NCI-H187 treated with DMSO at 0.1 percent for 48 hours (cell line): ENCODE results near the gene EIF2A.
"Not testable (repeated sequence)": the region's sequence is repeated elsewhere in the genome, so short reads cannot be mapped to it uniquely, and the experiment has no call there.

Experiments
- DNase-seq: peaks from one replicate; lab custom pipeline; 2025; lab: John Stamatoyannopoulos, UW

EIF2A gene

DNA sequence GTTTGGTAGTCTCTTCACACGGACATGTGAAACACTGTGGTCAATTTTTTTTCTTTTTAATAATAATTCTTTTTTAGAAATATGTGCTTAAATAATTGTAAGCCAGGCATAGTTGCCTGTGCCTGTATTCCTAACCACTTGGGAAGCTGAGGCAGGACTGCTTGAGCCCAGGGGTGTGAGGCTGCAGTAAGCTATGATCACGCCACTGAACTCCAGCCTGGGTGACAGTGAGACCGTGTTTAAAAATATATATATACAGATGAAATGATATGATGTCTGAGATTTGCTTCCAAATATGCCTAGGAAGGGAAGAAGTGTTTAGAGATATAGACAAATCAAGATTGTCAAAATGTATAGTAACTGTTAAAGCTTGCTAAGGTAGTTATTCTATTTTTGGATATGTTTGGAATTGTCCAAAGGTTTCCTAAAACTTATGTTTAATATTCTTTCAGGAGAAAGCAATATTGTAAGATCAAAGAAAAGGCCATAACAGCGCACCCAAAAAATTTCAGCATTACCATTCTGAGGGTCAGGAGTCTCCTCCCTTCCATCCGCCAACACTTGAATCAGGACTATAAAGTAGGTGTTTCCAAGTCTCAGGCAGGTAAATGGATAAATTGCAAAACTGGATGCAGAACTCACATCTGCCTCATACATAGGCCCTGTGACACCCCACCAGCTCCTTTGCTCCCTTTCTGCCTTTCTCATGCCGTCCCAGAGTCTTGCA, 56.0 kb downstream of the EIF2A start:
- DNase-seq: no peak

DNA sequence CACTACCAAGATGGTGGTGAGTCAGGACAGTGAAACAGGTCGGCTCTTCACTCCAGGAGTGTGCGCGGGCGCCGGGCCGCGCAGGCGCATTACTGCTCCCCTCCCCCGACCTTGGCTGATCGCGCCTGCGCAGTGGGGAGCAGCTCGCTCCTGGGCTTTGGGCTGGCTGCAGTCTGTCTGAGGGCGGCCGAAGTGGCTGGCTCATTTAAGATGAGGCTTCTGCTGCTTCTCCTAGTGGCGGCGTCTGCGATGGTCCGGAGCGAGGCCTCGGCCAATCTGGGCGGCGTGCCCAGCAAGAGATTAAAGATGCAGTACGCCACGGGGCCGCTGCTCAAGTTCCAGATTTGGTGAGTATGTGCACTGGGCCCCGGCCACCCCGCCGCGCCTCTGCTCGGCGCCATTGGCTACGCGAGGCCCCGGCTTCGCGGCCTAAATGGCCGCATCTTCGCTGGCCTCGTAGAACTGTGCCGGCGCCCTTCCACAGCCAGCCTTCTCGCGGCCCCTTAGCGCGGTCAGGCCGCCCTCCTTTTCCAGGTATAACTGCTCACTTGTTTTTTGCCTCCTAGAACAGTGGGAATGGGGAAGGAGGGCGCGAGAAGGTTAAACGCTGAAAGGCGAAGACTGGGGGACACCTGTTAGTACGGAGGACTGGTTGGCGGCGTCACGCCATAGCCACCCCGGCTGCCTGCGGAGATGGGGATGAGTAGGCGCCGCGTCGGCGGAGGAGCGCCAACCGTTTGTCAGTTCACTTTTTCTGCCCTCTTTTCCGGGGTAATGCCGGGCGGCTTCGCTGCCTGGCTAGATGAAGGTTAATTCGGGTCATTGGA, 56.8 kb downstream of the EIF2A start, which contains the start of gene SELENOT:
Gene SELENOT (plus strand): TSS at position 169 of the 827 bp plus-strand sequence. CDS start 42 bp downstream, at position 211.
- peak; percentile 58 for DNase-seq

DNA sequence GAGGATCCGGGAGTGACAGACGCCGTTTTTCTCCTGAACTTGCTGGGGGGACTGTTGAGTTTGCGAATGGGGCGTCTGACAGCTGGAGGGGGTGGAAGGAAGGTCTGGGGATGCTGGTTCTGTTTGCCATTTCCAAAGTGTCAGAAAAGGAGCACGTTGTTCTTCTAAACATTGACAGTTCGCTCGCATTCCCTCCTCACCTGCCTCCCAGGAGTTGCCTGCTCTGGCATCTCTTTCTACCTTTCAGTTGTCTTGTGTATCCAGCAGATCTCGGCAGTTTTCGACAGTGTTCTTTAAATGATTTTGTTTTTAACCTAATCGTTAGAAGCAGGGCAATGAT, 57.4 kb downstream of the EIF2A start:
- no peak for DNase-seq

DNA sequence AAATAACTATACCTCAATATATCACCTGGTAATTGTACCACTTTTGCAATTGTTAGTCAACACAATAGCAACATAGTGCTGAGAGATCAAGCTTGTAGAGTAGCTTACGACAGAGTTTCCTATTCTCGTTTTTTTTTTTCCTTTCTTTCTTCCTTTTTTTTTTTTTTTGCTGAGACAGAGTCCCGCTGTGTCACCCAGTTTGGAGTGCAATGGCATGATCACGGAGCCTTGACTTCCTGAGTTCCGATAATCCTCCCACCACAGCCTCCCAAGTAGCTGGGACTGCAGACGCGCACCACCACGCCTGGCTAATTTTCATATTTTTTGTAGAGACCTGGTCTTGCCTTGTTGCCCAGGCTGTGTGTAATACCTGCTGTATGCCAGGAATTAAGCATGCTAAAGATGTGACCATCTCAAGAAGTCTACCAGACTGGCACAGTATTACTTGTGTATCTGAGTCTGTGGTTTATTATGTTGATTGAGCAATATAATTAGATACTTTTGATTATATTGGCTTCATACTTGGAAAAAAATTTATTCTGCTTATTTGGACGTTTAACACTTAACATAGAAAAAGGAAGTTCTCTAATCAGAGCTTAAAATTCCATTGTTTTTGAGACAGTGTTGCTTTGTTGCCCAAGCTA, 59.5 kb downstream of the EIF2A start:
- DNase-seq: no peak

DNA sequence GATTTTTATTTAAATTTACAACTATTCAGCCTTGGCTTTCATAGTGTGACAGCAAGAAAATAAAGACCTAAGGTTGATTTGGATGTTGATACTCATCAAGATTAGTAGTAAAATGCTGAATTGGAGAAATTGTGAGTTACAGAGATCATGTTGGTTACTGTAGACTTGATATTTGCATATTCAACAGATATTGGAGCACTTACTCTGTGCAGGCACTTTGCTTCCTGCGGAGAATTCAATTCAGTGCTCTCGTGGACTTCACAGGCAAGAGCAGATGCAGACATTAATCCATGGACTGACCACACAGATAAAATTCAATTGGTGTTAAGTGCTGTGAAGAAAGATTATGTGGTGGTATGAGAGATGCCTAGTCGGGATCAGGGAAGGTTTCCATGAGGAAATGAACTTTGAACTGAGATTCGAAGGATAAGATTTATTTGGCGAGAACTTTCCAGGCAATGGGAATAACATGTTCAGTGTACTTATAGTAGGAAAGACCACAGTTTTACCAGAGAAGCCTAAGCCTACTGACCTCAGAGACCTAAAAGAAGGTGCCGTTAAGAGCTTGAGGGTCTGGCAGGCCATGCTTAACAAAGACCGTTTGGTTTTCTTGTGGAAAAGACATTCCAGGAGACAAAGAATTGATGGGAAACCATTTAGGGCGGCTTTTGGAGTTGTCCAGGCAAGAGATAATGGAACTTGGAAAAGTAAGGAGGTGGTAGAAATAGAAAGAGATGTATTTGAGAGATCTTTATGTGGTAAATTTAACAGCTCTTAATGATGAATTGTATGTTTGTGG, 60.9 kb downstream of the EIF2A start:
- DNase-seq: no peak

DNA sequence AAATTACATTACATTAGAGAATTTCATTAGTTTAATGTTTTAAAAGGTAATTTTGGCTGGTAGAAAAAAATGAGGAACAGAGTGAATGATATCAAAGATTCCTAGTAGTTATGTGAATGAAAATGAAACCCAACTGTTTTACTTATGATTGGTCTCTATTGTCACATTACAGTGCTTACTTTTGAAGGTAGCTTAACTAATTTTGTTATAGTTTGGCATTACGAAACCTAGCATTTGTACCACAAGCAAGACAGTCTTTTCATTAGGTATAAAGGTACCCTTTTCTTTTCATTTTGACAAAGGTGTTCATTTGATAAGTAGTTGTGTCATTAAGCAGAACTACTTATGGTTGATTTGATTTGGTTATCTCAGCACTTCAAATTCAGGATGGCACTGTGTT, 63.4 kb downstream of the EIF2A start:
- no peak for DNase-seq

DNA sequence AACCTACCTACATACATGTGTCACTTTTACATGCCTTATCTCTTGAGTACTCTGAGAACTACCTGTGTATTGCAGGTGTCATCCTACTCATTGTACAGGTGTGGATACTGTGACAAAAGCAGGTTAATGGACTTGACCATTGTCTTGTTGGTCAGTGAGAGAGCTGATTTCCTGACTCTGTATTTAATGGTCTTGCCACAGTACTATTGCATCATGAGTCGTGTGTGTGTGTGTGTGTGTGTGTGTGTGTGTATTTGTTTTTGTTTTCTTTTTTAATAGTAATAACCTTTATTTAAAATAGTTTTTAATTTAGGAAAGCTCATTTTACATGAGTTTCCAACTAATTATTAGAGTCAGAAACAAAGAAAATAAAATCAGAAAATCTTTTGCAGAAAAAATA, 64.2 kb downstream of the EIF2A start:
- no peak for DNase-seq

DNA sequence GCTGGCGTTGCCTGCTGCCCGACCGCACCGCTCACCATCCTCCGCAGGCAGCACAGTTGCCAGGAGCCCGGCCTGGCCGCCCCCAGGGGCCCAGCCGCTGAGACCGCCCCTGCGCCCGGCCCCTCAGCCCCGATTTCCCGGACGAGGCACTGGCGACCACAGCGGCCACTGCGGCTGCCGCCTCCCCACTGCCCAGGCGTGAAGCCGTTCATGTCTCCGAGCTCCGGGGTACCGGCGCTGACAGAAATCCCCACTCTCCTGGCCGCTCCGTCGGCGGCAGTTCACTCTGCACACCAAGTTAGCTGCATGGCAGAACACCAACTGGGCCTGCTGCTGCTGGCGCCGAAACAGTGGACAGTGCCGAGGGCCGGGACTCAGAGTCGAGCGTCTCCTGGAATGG, 65.1 kb downstream of the EIF2A start:
- no peak for DNase-seq

DNA sequence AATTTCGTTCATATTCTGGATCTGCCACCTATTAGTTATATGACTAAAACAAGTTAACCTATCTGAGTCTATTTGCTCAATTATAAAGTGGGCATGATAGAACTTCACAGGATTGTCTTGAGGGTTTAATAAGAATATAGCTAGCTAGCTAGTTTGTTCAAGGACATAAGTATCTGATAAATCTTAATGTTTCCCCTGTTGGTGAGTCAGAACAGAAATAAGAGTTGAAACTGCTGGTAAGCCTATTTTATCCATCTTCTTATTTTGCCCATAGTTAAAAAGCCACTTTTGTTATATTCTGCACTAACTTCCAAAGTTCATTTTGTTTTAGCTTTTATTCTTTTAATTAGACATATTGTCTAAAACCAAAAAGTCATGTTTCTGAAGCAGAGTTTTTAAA, 65.9 kb downstream of the EIF2A start:
- DNase-seq: no peak

DNA sequence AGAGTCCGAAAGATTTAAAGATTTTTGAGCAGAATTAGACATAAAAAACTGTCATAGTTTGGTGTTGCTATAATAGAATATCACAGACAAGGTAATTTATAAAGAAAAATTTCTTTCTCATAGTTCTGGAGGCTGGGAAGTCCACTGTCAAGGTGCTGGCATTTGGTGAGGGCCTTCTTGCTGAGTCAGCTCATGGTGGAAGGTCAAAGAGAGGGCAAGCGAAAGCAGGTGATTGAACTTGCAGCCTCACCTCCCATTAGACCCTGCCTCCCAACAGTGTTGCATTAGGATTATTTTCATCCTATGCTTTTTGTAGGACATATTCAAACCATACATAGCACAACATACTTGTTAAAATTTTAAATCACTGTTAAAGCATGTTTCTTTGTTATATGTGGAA, 66.4 kb downstream of the EIF2A start:
- DNase-seq: no peak

DNA sequence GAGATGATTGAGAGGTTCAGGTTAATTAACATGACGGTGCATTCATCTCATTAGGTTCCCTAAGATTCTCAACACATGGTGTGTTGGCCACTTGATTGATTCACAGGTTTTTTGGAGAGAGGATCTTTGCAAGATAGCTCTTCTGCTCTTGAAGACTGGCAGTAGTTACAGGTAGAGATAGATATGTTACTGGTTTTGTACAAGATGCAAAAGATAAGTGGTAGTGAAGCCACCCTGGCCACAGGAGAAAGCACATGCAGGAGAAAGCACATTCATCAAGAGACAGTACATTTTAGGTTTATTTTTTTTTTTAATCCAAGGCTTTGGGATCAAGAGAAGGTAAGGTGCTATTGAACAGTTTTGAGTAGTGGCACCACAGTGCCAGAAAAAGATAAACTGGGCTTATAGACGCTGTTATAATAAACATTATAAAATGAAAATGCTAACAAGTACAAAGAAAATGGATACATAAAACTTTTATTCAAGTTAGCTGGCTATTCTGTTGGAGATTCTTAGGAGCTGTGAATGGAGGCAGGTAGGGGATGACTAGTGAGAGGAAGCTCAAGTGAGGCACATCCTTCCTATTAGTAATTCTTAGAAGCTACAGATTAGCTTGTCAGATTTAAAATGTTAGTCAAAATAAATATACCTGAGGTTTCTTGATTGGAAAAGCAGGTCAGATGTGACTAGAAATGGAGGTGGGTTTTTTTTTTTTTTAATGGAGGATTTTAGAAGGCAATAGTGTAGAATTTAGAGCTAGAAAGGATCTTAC, 67.3 kb downstream of the EIF2A start:
- DNase-seq: no peak

DNA sequence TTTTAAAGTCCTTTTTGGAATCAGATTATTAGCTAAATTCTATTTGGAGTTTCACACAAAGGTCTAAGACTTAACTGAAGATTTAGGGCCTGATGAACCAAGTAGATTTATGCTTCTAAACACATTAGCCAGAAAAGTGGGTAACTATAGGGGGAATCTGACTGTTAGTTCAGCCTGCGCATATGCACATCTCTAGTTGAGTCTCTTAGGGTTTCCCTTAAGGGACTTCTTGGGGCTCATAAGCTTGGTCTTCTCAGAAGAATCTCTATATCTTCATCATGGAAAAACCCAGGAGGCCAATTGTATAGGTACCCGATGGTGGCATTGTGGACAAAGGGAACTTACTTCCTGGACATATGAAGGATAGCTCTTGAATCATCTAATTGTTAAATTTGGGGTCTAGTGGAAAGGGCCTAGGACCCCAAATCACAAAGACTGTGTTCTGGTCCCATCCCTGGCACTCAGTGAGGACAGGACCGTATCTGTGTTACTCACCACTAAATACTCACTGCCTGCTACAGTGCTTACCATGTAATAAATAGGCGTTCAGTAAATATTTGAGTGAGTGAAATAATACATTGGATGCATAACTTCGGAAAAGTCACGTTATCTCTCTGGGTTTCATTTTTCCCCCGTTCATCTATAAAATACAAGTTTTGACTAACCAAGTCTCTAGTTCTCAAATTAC, 73.6 kb downstream of the EIF2A start:
- DNase-seq: no peak

DNA sequence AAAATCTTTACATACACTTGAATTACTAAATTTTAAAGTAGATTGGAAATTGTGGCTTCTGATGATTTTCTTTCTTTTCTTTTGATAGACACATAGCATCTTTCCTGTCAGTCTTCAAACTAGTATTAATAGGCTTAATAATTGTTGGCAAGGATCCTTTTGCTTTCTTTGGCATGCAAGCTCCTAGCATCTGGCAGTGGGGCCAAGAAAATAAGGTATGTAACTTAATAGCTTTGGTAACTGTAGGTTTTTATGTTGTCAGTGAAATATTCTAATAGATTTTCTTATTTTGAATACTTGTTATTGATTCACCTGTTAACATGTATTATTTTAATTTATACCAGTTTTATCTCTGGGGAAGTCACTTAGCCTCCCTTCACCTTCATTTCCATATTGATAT, 76.4 kb downstream of the EIF2A start:
- not testable (repeated sequence) for DNase-seq

DNA sequence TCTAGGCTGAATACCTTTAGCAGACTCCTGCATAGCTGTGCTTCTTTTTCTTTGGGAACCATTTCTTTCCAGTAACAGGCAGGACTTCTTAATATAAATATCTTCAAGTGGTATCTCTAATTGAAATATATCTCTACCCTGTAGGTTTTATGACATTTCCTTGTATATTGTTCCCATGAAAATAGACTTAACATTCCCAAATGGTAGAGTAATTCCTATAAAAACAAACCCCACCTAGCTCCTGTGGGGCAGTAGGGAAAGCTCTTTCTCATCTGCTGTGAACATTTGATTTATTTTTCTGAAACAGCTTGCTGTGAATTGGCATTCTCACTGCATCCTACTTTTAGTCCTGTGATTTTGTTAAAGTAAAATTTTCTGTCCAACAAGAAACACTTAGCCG, 77.4 kb downstream of the EIF2A start:
- no peak for DNase-seq

DNA sequence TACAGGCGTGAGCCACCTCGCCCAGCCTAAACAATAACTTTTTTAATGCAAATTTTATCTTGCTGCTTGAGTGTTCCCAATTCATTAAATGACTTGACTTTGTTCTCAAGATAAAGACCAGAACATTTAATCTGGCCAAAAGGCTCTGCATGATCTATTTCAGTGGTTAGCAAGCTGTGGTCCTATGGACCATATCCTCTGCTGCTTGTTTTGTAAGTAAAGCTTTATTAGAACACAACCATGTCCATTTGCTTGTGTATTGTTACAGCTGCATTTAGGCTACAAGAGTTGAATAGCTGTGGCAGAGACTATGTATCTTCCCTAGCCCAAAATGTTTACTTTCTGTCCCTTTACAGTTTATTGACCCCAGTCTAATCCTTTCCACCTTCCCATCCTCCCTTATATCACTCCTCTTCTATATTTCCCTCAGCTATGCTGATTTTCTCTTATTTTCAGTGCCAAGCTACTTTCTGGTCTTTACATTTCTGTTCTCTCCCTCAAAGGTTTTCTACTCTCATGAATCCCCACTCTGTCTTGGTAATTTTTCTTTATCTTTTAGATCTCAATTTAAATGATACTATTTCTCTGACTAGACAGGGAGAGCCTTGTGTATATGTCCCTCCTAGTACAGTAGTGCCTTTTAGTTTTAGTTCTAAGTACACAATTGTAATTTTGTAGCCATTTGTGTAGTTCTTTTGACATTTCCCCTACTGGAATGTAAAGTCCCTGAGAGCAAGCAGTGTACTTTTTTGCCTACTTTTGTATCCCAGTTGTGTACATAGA, 79.8 kb downstream of the EIF2A start:
- DNase-seq: no peak

DNA sequence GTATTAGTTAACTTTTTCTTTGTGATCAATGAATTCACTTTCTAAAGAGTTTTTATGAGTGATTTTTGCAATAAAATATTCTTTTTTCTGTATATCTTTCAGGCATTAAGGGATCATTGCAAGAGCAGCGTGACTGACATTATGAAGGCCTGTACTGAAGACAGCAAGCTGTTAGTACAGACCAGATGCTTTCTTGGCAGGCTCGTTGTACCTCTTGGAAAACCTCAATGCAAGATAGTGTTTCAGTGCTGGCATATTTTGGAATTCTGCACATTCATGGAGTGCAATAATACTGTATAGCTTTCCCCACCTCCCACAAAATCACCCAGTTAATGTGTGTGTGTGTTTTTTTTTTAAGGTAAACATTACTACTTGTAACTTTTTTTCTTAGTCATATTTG, 81.0 kb downstream of the EIF2A start:
- no peak for DNase-seq

DNA sequence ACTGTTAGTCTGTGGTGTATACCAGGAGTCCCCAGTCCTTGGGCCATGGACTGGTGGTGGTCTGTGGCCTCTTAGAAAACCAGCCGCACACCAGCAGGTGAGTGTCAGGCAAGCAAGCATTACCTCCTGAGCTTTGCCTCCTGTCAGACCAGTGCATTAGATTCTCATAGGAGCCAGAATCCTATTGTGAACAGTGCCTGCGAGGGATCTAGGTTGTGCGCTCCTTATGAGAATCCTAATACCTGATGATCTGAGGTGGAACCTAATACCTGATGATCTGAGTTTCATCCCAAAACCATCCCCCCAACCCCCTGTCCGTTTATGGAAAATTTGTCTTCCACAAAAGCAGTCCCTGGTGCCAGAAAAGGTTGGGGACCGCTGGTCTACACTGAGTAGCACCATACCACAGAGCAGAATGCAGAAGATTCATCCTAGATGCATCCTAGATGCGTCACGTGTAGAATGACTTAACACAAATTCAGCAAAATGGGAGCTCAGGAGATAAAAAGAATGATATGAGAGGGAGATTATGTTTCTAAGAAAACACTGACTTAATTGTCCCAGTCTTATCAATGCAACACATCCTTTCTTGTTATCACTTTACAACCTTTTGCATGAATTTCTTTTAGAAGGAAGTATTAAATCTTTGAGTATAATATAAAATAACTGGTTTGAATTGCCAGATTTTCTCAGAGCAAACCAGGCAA, 85.1 kb downstream of the EIF2A start:
- no peak for DNase-seq

DNA sequence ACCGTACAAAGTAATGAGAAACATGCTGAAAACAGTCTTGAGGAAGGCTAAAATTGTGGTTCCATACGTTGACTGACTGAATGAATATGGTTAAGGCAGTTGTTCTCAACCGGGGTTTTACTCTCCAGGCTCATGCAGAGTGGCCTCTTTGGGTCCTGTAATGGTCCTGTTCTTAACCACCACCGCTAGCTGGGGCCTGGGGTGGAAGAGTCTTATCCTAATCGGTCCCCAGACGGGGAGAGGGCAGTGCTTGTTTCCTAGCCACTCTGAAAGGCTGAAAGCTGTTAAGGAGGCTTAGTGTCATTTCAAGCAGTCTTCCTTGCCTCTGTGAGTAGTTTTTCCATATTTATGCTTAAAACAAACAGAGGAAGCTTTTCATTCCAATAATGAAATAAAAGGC, 88.5 kb downstream of the EIF2A start:
- DNase-seq: no peak

DNA sequence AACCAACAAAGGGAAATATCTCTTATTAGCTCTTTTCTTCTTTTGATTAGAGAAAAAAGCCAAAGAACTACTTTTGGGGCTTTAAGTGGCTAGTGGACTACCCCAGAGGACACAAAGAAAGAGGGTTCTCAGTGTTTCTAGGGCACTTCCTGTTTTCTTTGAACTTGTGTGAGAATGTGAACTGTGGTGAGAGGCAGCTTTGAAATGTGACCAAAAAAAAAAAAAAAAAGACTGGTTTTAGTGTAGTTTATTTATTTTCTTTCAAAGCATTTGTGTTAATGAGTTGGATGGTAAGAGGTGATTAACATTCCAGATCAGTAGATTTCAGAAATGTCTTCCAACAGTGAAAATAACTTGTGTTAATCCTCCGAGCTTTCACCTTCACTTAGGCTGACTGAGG, 88.9 kb downstream of the EIF2A start:
- no peak for DNase-seq
